Measurements from ENCODE around the gene FARP2.

DNA sequence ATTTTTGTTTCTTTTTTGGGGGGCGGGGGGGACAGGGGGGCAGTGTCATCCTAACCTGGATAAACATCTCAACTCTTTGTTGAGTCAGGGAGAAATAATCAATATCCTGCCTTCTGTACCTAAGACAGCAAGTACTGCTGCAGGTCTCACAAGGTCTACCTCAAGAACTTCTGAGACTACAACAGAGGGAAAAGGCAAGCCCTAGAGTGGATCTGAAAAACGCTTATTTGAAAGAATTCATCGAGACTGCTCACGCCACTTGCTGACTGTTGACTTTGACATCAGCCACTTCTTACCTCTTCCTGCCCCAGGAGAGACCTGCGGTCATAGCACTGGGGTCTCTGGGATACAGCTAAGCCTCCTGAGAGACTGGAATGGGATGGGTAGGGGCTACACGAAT lies 49.0 kb upstream of the FARP2 start:
- no peak for TF ChIP-seq POLR2A (IDR thresholded peaks at IDR 0.05; ENCODE audit: low read depth, low read length)
- no peak for TF ChIP-seq CTCF (conservative IDR thresholded peaks at IDR 0.05; ENCODE audit: low read depth, low read length)
- TF ChIP-seq CEBPB (IDR thresholded peaks at IDR 0.05; ENCODE audit: low read depth, low read length): no peak
- TF ChIP-seq MXI1 (IDR thresholded peaks at IDR 0.05; ENCODE audit: borderline replicate concordance, low read depth, low read length): no peak
- TF ChIP-seq RFX5 (IDR thresholded peaks at IDR 0.05; ENCODE audit: low read depth, low read length): no peak
- no peak for TF ChIP-seq USF2 (IDR thresholded peaks at IDR 0.05; ENCODE audit: low read depth, low read length)
- no peak for TF ChIP-seq BHLHE40 (IDR thresholded peaks at IDR 0.05; ENCODE audit: low read depth, low read length)
- no peak for TF ChIP-seq MAZ (IDR thresholded peaks at IDR 0.05; ENCODE audit: borderline replicate concordance, low read depth, low read length)
- TF ChIP-seq RCOR1 (IDR thresholded peaks at IDR 0.05; ENCODE audit: insufficient replicate concordance, low read length): no peak
- no peak for TF ChIP-seq RAD21 (IDR thresholded peaks at IDR 0.05; ENCODE audit: low read length)

Data from IMR-90 (cell line).